HG02763 (cell line): ENCODE results near the gene DBI.
A peak's percentile ranks its signal among the peaks of the same experiment; 100 is the strongest.
"Not testable (repeated sequence)": the region's sequence is repeated elsewhere in the genome, so short reads cannot be mapped to it uniquely, and the experiment has no call there.

Experiments used
- ATAC-seq: cut with Tn5 transposase; IDR thresholded peaks from one replicate; pipeline ENCODE4 v1.9.1; 2021; ENCODE audit warnings: mild to moderate bottlenecking, moderate library complexity; ENCODE audit not compliant: unreplicated experiment

The DBI gene

GRCh38 chr2:119364798-119365197 lies 2.0 kb upstream of the DBI start:
- no peak for ATAC-seq

- no peak for ATAC-seq
These were observed 1.3 kb upstream of the DBI start for GRCh38 chr2:119365436-119365835.

GRCh38 chr2:119366161-119366648 lies 572 bp upstream of the DBI start:
- ATAC-seq = peak; percentile 2

- peak; percentile 28 for ATAC-seq
These were observed 809 bp downstream of the DBI start for GRCh38 chr2:119367472-119368099.

GRCh38 chr2:119369845-119370244 lies 3.1 kb downstream of the DBI start:
- no peak for ATAC-seq

- ATAC-seq = no peak
These were observed 4.3 kb downstream of the DBI start for GRCh38 chr2:119371111-119371510.

- no peak for ATAC-seq
These were observed 6.2 kb downstream of the DBI start for GRCh38 chr2:119372778-119373568.

GRCh38 chr2:119373907-119374745 lies 7.3 kb downstream of the DBI start:
- not testable (repeated sequence) for ATAC-seq

GRCh38 chr2:119376406-119376805 lies 9.6 kb downstream of the DBI start:
- not testable (repeated sequence) for ATAC-seq

GRCh38 chr2:119376810-119377209 lies 10.0 kb downstream of the DBI start:
- ATAC-seq = no peak

- no peak for ATAC-seq
These were observed 10.7 kb downstream of the DBI start for GRCh38 chr2:119377294-119377992.

GRCh38 chr2:119377993-119378345 lies 11.2 kb downstream of the DBI start:
- no peak for ATAC-seq

GRCh38 chr2:119378566-119378965 lies 11.8 kb downstream of the DBI start:
- no peak for ATAC-seq

- no peak for ATAC-seq
These were observed 16.8 kb downstream of the DBI start for GRCh38 chr2:119383410-119384140.

- ATAC-seq = no peak
These were observed 18.2 kb downstream of the DBI start for GRCh38 chr2:119384971-119385370.

- ATAC-seq = no peak
These were observed 18.7 kb downstream of the DBI start for GRCh38 chr2:119385466-119385865.

- ATAC-seq = peak; percentile 72
These were observed 20.8 kb downstream of the DBI start for GRCh38 chr2:119387381-119388129.

GRCh38 chr2:119389615-119390306 lies 23.0 kb downstream of the DBI start:
- ATAC-seq = no peak
